ENCODE results near the gene KIAA0930.

GRCh38 chr22:45205276-45205925, 35.3 kb downstream of the KIAA0930 start:
- TF ChIP-seq CTCF (IDR thresholded peaks at IDR 0.05) (no peak), POLR2A (IDR thresholded peaks at IDR 0.05) (no peak)
